NCI-H2081 treated with DMSO at 0.1 percent for 48 hours (cell line): ENCODE results near the gene MICAL3.
"Not testable (repeated sequence)": the region's sequence is repeated elsewhere in the genome, so short reads cannot be mapped to it uniquely, and the experiment has no call there.

Experiments
- DNase-seq: peaks from one replicate; lab custom pipeline; 2025; lab: John Stamatoyannopoulos, UW

The MICAL3 gene

GRCh38 chr22:17952273-17952801, 72.0 kb downstream of the MICAL3 start:
- DNase-seq: no peak

GRCh38 chr22:17951315-17951714, 73.0 kb downstream of the MICAL3 start:
- no peak for DNase-seq

- DNase-seq: no peak
Measured at GRCh38 chr22:17950651-17951214, 73.6 kb downstream of the MICAL3 start.

GRCh38 chr22:17949642-17950473, 74.5 kb downstream of the MICAL3 start:
- no peak for DNase-seq

GRCh38 chr22:17948101-17948500, 76.3 kb downstream of the MICAL3 start:
- DNase-seq: no peak

- no peak for DNase-seq
Measured at GRCh38 chr22:17946662-17947367, 77.5 kb downstream of the MICAL3 start.

GRCh38 chr22:17945888-17946648, 78.3 kb downstream of the MICAL3 start:
- no peak for DNase-seq

GRCh38 chr22:17945156-17945887, 79.0 kb downstream of the MICAL3 start:
- DNase-seq: no peak

- no peak for DNase-seq
Measured at GRCh38 chr22:17944256-17944655, 80.1 kb downstream of the MICAL3 start.

- no peak for DNase-seq
Measured at GRCh38 chr22:17943533-17944249, 80.7 kb downstream of the MICAL3 start.

GRCh38 chr22:17942721-17943120, 81.6 kb downstream of the MICAL3 start:
- no peak for DNase-seq

- no peak for DNase-seq
Measured at GRCh38 chr22:17941471-17942406, 82.6 kb downstream of the MICAL3 start.

GRCh38 chr22:17939579-17939978, 84.8 kb downstream of the MICAL3 start:
- no peak for DNase-seq

GRCh38 chr22:17939011-17939410, 85.3 kb downstream of the MICAL3 start:
- no peak for DNase-seq

- DNase-seq: no peak
Measured at GRCh38 chr22:17938484-17938924, 85.9 kb downstream of the MICAL3 start.

- not testable (repeated sequence) for DNase-seq
Measured at GRCh38 chr22:17932457-17932856, 91.9 kb downstream of the MICAL3 start.

- no peak for DNase-seq
Measured at GRCh38 chr22:17931400-17931825, 92.9 kb downstream of the MICAL3 start.

GRCh38 chr22:17930455-17931313, 93.7 kb downstream of the MICAL3 start:
- no peak for DNase-seq
